Adipocyte (in vitro differentiated cells): ENCODE results near the gene BABAM2.
A peak's percentile ranks its signal among the peaks of the same experiment; 100 is the strongest.

ENCODE experiments used
- DNase-seq: peaks from one replicate; pipeline ENCODE4 v3.0.0-alpha.2; 2015; ENCODE audit warnings: low read depth
- H3K27me3 ChIP-seq: replicated peaks from 2 replicates; pipeline ENCODE4 v1.7.0; 2013; ENCODE audit warnings: mild to moderate bottlenecking, low read length, moderate library complexity; ENCODE audit not compliant: control insufficient read depth, insufficient read depth
- H3K36me3 ChIP-seq: 2 replicates; pipeline ENCODE4 v1.7.0; 2013; ENCODE audit warnings: low read length, mild to moderate bottlenecking, moderate library complexity; ENCODE audit not compliant: control insufficient read depth, insufficient read depth, severe bottlenecking
- H3K4me1 ChIP-seq: 2 replicates; pipeline ENCODE4 v1.7.0; 2013; ENCODE audit warnings: mild to moderate bottlenecking, low read length, moderate library complexity; ENCODE audit not compliant: control insufficient read depth, insufficient read depth
- H3K4me3 ChIP-seq: 2 replicates; pipeline ENCODE4 v1.7.0; 2013; ENCODE audit warnings: mild to moderate bottlenecking, low read length, moderate library complexity
- H3K9ac ChIP-seq: 2 replicates; pipeline ENCODE4 v1.7.0; 2013; ENCODE audit warnings: mild to moderate bottlenecking, low read length, moderate library complexity
- H3K9me3 ChIP-seq: 2 replicates; pipeline ENCODE4 v1.7.0; 2013; ENCODE audit warnings: mild to moderate bottlenecking, low read length, moderate library complexity; ENCODE audit not compliant: control insufficient read depth

BABAM2 gene

GRCh38 chr2:28300485-28301341 lies 410.2 kb downstream of the BABAM2 start:
- Histone ChIP-seq H3K9ac (no peak overlapping the region), H3K27me3 (no peaks in the 10 kb centered on the region), H3K4me3 (no peak overlapping the region), H3K36me3 (peaks cover 2% of the 10 kb centered on the region), H3K4me1 (peaks cover 15% of the 10 kb centered on the region), H3K9me3 (peaks cover 10% of the 10 kb centered on the region)
- peak; percentile 74 for DNase-seq

GRCh38 chr2:28305202-28305601 lies 414.7 kb downstream of the BABAM2 start:
- Histone ChIP-seq H3K36me3 (no peaks in the 10 kb centered on the region), H3K27me3 (no peaks in the 10 kb centered on the region), H3K4me1 (no peaks in the 10 kb centered on the region), H3K4me3 (no peak overlapping the region), H3K9me3 (peaks cover 10% of the 10 kb centered on the region), H3K9ac (no peak overlapping the region)
- DNase-seq, result no peak

- no peak for DNase-seq
- H3K36me3 ChIP-seq, result no peaks in the 10 kb centered on the region
- peaks cover 4% of the 10 kb centered on the region for H3K4me1 ChIP-seq
- no peaks in the 10 kb centered on the region for H3K27me3 ChIP-seq
- H3K9ac ChIP-seq, result no peak overlapping the region
- no peak overlapping the region for H3K4me3 ChIP-seq
- peaks cover 6% of the 10 kb centered on the region for H3K9me3 ChIP-seq
Measured at GRCh38 chr2:28310107-28310506, 419.6 kb downstream of the BABAM2 start.

GRCh38 chr2:28311660-28312249 lies 421.2 kb downstream of the BABAM2 start:
- H3K4me3 ChIP-seq, result no peak overlapping the region
- no peak for DNase-seq
- no peaks in the 10 kb centered on the region for H3K27me3 ChIP-seq
- H3K9me3 ChIP-seq, result no peaks in the 10 kb centered on the region
- H3K4me1 ChIP-seq, result peaks cover 4% of the 10 kb centered on the region
- no peaks in the 10 kb centered on the region for H3K36me3 ChIP-seq
- H3K9ac ChIP-seq, result no peak overlapping the region

- no peak for DNase-seq
- Histone ChIP-seq H3K27me3 (no peaks in the 10 kb centered on the region), H3K36me3 (no peaks in the 10 kb centered on the region), H3K9me3 (no peaks in the 10 kb centered on the region), H3K9ac (no peak overlapping the region), H3K4me1 (peaks cover 4% of the 10 kb centered on the region), H3K4me3 (no peak overlapping the region)
Measured at GRCh38 chr2:28312307-28313219, 422.0 kb downstream of the BABAM2 start.

- no peaks in the 10 kb centered on the region for H3K27me3 ChIP-seq
- no peaks in the 10 kb centered on the region for H3K36me3 ChIP-seq
- H3K4me3 ChIP-seq, result no peak overlapping the region
- DNase-seq, result no peak
- H3K9me3 ChIP-seq, result no peaks in the 10 kb centered on the region
- H3K4me1 ChIP-seq, result peaks cover 4% of the 10 kb centered on the region
- H3K9ac ChIP-seq, result no peak overlapping the region
Measured at GRCh38 chr2:28313220-28313784, 422.8 kb downstream of the BABAM2 start.

GRCh38 chr2:28314968-28315367 lies 424.4 kb downstream of the BABAM2 start:
- H3K4me1 ChIP-seq, result peaks cover 4% of the 10 kb centered on the region
- no peaks in the 10 kb centered on the region for H3K9me3 ChIP-seq
- DNase-seq, result no peak
- no peaks in the 10 kb centered on the region for H3K36me3 ChIP-seq
- no peak overlapping the region for H3K9ac ChIP-seq
- no peak overlapping the region for H3K4me3 ChIP-seq
- H3K27me3 ChIP-seq, result no peaks in the 10 kb centered on the region

- H3K36me3 ChIP-seq, result no peaks in the 10 kb centered on the region
- H3K27me3 ChIP-seq, result no peaks in the 10 kb centered on the region
- no peak for DNase-seq
- H3K4me3 ChIP-seq, result no peak overlapping the region
- peaks cover 4% of the 10 kb centered on the region for H3K4me1 ChIP-seq
- no peaks in the 10 kb centered on the region for H3K9me3 ChIP-seq
- H3K9ac ChIP-seq, result no peak overlapping the region
Measured at GRCh38 chr2:28316546-28317335, 426.2 kb downstream of the BABAM2 start.

- no peaks in the 10 kb centered on the region for H3K36me3 ChIP-seq
- no peak overlapping the region for H3K9ac ChIP-seq
- H3K27me3 ChIP-seq, result no peaks in the 10 kb centered on the region
- no peaks in the 10 kb centered on the region for H3K4me1 ChIP-seq
- no peak for DNase-seq
- H3K4me3 ChIP-seq, result no peak overlapping the region
- no peaks in the 10 kb centered on the region for H3K9me3 ChIP-seq
Measured at GRCh38 chr2:28317390-28317789, 426.9 kb downstream of the BABAM2 start.

GRCh38 chr2:28318023-28318422 lies 427.5 kb downstream of the BABAM2 start:
- H3K36me3 ChIP-seq, result no peaks in the 10 kb centered on the region
- H3K4me1 ChIP-seq, result peaks cover 2% of the 10 kb centered on the region
- H3K4me3 ChIP-seq, result no peak overlapping the region
- H3K9ac ChIP-seq, result no peak overlapping the region
- H3K27me3 ChIP-seq, result no peaks in the 10 kb centered on the region
- no peaks in the 10 kb centered on the region for H3K9me3 ChIP-seq
- DNase-seq, result no peak
